ENCODE measurements around the gene CFAP46.

DNA sequence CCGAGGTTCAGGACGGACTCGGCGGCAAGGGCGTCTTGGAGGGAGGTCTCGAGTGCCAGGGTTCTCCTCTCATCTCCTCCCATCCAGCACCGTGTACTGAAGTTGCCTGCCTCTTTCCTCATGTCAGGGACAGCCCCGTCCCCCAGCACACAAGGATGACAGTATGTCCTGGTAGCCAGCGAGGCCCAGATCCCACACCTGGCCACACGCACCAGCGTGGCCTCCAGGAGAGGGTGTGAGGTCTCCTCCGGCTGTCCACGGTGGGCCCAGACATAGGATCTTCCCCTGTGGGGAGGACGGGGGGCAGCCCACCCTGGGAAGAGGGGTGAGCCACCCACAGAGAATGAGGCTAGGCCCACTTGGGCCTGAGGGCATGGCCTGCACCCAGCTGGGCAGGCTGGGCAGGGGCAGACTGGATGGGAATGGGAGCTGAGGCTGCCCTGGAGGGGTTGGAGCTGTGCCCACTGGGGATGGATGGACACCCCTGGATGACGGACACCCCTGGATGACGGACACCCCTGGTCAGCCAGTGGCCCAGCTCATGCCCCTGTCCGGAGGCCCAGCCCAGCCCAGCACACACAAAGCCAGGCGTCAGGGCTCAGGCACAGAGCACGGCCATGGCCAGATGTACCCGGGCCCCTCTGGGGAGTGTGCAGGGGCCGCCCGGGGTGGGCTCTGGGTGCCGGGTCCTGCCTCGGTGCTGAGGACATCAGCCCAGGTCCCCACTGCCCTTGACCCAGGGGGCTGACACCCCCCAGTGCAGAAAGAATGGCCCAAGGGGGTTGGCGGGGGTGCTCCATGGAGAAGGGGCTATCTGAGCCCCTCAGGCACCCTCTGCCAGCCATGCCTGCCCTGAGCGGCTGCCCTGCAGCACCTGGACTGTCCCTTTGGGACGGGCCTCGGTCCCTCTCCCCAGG lies 30.9 kb upstream of the CFAP46 start:
- TF ChIP-seq, protein P1, sequence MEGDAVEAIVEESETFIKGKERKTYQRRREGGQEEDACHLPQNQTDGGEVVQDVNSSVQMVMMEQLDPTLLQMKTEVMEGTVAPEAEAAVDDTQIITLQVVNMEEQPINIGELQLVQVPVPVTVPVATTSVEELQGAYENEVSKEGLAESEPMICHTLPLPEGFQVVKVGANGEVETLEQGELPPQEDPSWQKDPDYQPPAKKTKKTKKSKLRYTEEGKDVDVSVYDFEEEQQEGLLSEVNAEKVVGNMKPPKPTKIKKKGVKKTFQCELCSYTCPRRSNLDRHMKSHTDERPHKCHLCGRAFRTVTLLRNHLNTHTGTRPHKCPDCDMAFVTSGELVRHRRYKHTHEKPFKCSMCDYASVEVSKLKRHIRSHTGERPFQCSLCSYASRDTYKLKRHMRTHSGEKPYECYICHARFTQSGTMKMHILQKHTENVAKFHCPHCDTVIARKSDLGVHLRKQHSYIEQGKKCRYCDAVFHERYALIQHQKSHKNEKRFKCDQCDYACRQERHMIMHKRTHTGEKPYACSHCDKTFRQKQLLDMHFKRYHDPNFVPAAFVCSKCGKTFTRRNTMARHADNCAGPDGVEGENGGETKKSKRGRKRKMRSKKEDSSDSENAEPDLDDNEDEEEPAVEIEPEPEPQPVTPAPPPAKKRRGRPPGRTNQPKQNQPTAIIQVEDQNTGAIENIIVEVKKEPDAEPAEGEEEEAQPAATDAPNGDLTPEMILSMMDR (IDR thresholded peaks at IDR 0.05; ENCODE audit: insufficient read depth, low read depth, low read length) = no peak
- no peak for TF ChIP-seq EZH2 (IDR thresholded peaks at IDR 0.05; ENCODE audit: insufficient read depth, low read length)

All from astrocyte (in vitro differentiated cells and primary cell).